ENCODE data around the gene SMYD2. TPM values are rescaled to one million over a fixed set of nuclear protein-coding genes. Genes with fewer than 3 reads are reported as not detected.
A peak's percentile ranks its signal among the peaks of the same experiment; 100 is the strongest.

SMYD2 gene
- total and polyA plus RNA-seq, 2 of the 8 experiments (the other 6 are each of a cell fraction or from before 2014, with no cell fraction given), result 3.0 to 5.2 TPM

DNA sequence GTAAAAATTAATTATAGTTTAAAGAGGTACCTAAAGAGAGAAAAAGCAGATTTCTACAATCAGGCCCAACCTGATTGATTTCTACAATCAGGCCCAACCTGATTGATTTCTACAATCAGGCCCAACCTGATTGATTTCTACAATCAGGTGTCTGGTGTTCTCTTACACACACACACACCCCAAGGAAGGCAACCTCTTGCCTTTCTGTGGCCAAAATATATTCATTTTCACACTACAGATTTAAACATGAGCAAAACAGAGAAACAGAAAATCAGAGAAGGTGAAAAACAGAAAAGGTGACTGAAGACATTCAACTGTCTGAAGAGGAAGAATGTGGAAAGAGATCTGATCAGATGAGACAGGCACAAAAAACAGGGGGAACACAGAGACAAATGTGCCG lies 104.5 kb downstream of the SMYD2 start:
- DNase-seq (ENCODE audit: low read depth in 1 of 2, low spot score in 2 of 2) (peak in 1 of 2 experiments; percentile 3), FAIRE-seq (no peak)
- no peak overlapping the region for H3K4ac ChIP-seq (replicated peaks; ENCODE audit: insufficient read length, low read depth, low read length)
- no peak overlapping the region for H2BK5ac ChIP-seq (ENCODE audit: low read depth, low read length)
- H3K23ac ChIP-seq (ENCODE audit: insufficient read length), result no peak overlapping the region
- H3K9me3 ChIP-seq (ENCODE audit: insufficient read depth in 2 of 2, low read depth in 1 of 2, low read length in 1 of 2), result no peaks in the 10 kb centered on the region
- H2BK15ac ChIP-seq (ENCODE audit: low read length), result no peak overlapping the region
- 100% methylated on average over 1 of the region's 1 CpG; no CpG with 5 or more reads in 1 of the 2 experiments for WGBS, 2 experiments (ENCODE audit: extremely low coverage in 1 of 2, insufficient coverage in 1 of 2, insufficient read length in 1 of 2, insufficient replicate concordance in 2 of 2, low coverage in 1 of 2, low lambda C conversion rate in 2 of 2, missing lambda C conversion rate in 1 of 2)
- H4K8ac ChIP-seq (ENCODE audit: extremely low read depth, insufficient read depth, low read length), result no peak overlapping the region
- H2BK120ac ChIP-seq (replicated peaks; ENCODE audit: low read depth, low read length), result no peak overlapping the region
- no peak overlapping the region for H3K4me3 ChIP-seq (ENCODE audit: extremely low read depth in 1 of 4, insufficient read depth in 2 of 4, low read depth in 3 of 4, low read length in 4 of 4)
- no peaks in the 10 kb centered on the region; the same call in 1 of the 2 replicates for H3K79me1 ChIP-seq (ENCODE audit: low read depth, low read length)
- H4K5ac ChIP-seq (ENCODE audit: insufficient read length, low read depth, low read length), result no peak overlapping the region
- H4K91ac ChIP-seq (replicated peaks; ENCODE audit: insufficient read length, low read length), result no peak overlapping the region
- no peak overlapping the region for H3K9ac ChIP-seq (replicated peaks in 1 of 4; ENCODE audit: extremely low read depth in 1 of 4, low read depth in 3 of 4, low read length in 3 of 4)
- H3K4me2 ChIP-seq (ENCODE audit: insufficient read depth in 1 of 2, low read depth in 2 of 2, low read length in 2 of 2), result no peak overlapping the region
- no peak overlapping the region for H3K56ac ChIP-seq (replicated peaks; ENCODE audit: insufficient read length, low read depth, low read length)
- no peak overlapping the region for H2BK20ac ChIP-seq (ENCODE audit: low read length)
- no peak overlapping the region for H2AK5ac ChIP-seq (ENCODE audit: low read depth, low read length)
- H3K27ac ChIP-seq (ENCODE audit: low read depth, low read length), result no peak overlapping the region
- H3K18ac ChIP-seq (ENCODE audit: extremely low read depth, low read length), result no peak overlapping the region
- H2AFZ ChIP-seq (ENCODE audit: low read length), result no peak overlapping the region
- POLR2A ChIA-PET (ENCODE audit: partially characterized antibody), result no interaction called here
- H3K27me3 ChIP-seq (replicated peaks in 1 of 4; ENCODE audit: control insufficient read depth in 3 of 4, extremely low read depth in 1 of 4, insufficient read depth in 3 of 4, low read length in 3 of 4), result no peaks in the 10 kb centered on the region
- CTCF ChIA-PET (ENCODE audit: partially characterized antibody), result interaction anchor here (0.9 kb wide), 1 partner anchor 199 kb away, joined by 3 read pairs; no protein-coding TSS in a partner anchor
- peaks cover 14 to 36% (median 21%) of the 10 kb centered on the region in 4 experiments for H3K36me3 ChIP-seq (ENCODE audit: control insufficient read depth in 2 of 4, insufficient read depth in 4 of 4, low read length in 3 of 4)
- no peaks in the 10 kb centered on the region for H3K23me2 ChIP-seq (ENCODE audit: low read depth, low read length)
- peaks cover 0 to 9% (median 2%) of the 10 kb centered on the region in 4 experiments; a peak in 2 of 7 replicates for H3K4me1 ChIP-seq (replicated peaks in 1 of 4; ENCODE audit: control insufficient read depth in 3 of 4, insufficient read depth in 4 of 4, low read length in 3 of 4)
- H3K14ac ChIP-seq (ENCODE audit: insufficient read length), result no peak overlapping the region
- no peak overlapping the region for H2BK12ac ChIP-seq (ENCODE audit: low read depth, low read length)
- no peaks in the 10 kb centered on the region; a peak in 1 of 4 replicates for H3K79me2 ChIP-seq (ENCODE audit: control insufficient read depth in 1 of 2, insufficient read depth in 2 of 2, low read length in 2 of 2)
- H4K20me1 ChIP-seq (replicated peaks in 1 of 2; ENCODE audit: control insufficient read depth in 1 of 2, insufficient read depth in 2 of 2, low read length in 2 of 2), result no peaks in the 10 kb centered on the region
- TF ChIP-seq SIX5 (IDR thresholded peaks at IDR 0.05; ENCODE audit: low read depth, low read length) (no peak), RNF2 (IDR thresholded peaks at IDR 0.05; ENCODE audit: borderline replicate concordance, low read depth, low read length, missing control alignments, poor library complexity, severe bottlenecking) (no peak), SP2 (IDR thresholded peaks at IDR 0.05; ENCODE audit: low read length) (no peak), BRCA1 (IDR thresholded peaks at IDR 0.05; ENCODE audit: low read depth, low read length) (no peak), CBX5 (IDR thresholded peaks at IDR 0.05; ENCODE audit: low read depth, low read length) (no peak)

All from H1 (cell line).